Trophoblast cell (in vitro differentiated cells and primary cell): ENCODE data around the gene IDS.
A peak's percentile ranks its signal among the peaks of the same experiment; 100 is the strongest.

Experiments used
- DNase-seq, 2 donors: peaks; one replicate each; pipeline ENCODE4 v3.0.0-alpha.2; 2016
- H2AFZ ChIP-seq: 2 replicates; pipeline ENCODE4 v1.6.1; 2013; ENCODE audit warnings: low read length, moderate library complexity, mild to moderate bottlenecking; ENCODE audit not compliant: insufficient read depth, poor library complexity
- H2AK5ac ChIP-seq: 2 replicates; pipeline ENCODE4 v1.6.1; 2013; ENCODE audit warnings: mild to moderate bottlenecking, low read length
- H2BK120ac ChIP-seq: 2 replicates; pipeline ENCODE4 v1.6.1; 2013; ENCODE audit warnings: low read length, mild to moderate bottlenecking, moderate library complexity; ENCODE audit not compliant: insufficient read depth, poor library complexity
- H2BK12ac ChIP-seq: 2 replicates; pipeline ENCODE4 v1.6.1; 2013; ENCODE audit warnings: mild to moderate bottlenecking, low read length, moderate library complexity
- H2BK5ac ChIP-seq: 2 replicates; pipeline ENCODE4 v1.6.1; 2013; ENCODE audit warnings: low read length, low read depth, moderate library complexity, mild to moderate bottlenecking; ENCODE audit not compliant: poor library complexity
- H3K14ac ChIP-seq: 2 replicates; pipeline ENCODE4 v1.6.1; 2013; ENCODE audit warnings: mild to moderate bottlenecking, low read length
- H3K18ac ChIP-seq: 2 replicates; pipeline ENCODE4 v1.6.1; 2013; ENCODE audit warnings: mild to moderate bottlenecking, low read length
- H3K23ac ChIP-seq: 2 replicates; pipeline ENCODE4 v1.6.1; 2013; ENCODE audit warnings: low read length
- H3K27ac ChIP-seq: 2 replicates; pipeline ENCODE4 v1.5.1; 2013; ENCODE audit warnings: low read depth, mild to moderate bottlenecking, inconsistent platforms, low read length, moderate library complexity
- H3K27me3 ChIP-seq: 2 replicates; pipeline ENCODE4 v1.6.1; 2013; ENCODE audit warnings: inconsistent platforms, mild to moderate bottlenecking, low read length, moderate library complexity; ENCODE audit not compliant: insufficient read depth
- H3K36me3 ChIP-seq, 2 experiments: 1 replicate in 1 of 2; 2 replicates in 1 of 2; pipeline ENCODE4 v1.6.1; 2013; ENCODE audit warnings: low read length in 2 of 2, mild to moderate bottlenecking in 2 of 2, moderate library complexity in 1 of 2; ENCODE audit not compliant: insufficient read depth in 2 of 2, control insufficient read depth in 1 of 2
- H3K4ac ChIP-seq: 2 replicates; pipeline ENCODE4 v1.6.1; 2013; ENCODE audit warnings: low read depth, mild to moderate bottlenecking, low read length, moderate library complexity
- H3K4me1 ChIP-seq, 2 experiments: 1 replicate in 1 of 2; 2 replicates in 1 of 2; pipeline ENCODE4 v1.6.1; 2013; ENCODE audit warnings: low read length in 2 of 2, mild to moderate bottlenecking in 2 of 2, moderate library complexity in 1 of 2; ENCODE audit not compliant: insufficient read depth in 2 of 2, control insufficient read depth in 1 of 2
- H3K4me2 ChIP-seq: 2 replicates; pipeline ENCODE4 v1.6.1; 2013; ENCODE audit warnings: inconsistent platforms, mild to moderate bottlenecking, low read length, moderate library complexity
- H3K4me3 ChIP-seq: 2 replicates; pipeline ENCODE4 v1.5.1; 2013; ENCODE audit warnings: mild to moderate bottlenecking, low read depth, low read length, inconsistent platforms
- H3K79me1 ChIP-seq: one replicate; pipeline ENCODE4 v1.6.1; 2013; ENCODE audit warnings: low read length
- H3K79me2 ChIP-seq: 2 replicates; pipeline ENCODE4 v1.6.1; 2013; ENCODE audit warnings: low read length, mild to moderate bottlenecking; ENCODE audit not compliant: control insufficient read depth, insufficient read depth, poor library complexity
- H3K9ac ChIP-seq: 2 replicates; pipeline ENCODE4 v1.6.1; 2013; ENCODE audit warnings: mild to moderate bottlenecking, low read length
- H3K9me3 ChIP-seq: 2 replicates; pipeline ENCODE4 v1.6.1; 2013; ENCODE audit warnings: low read depth, mild to moderate bottlenecking, control low read depth, inconsistent platforms, low read length; ENCODE audit not compliant: insufficient read depth
- H4K12ac ChIP-seq: 2 replicates; pipeline ENCODE4 v1.6.1; 2013; ENCODE audit warnings: low read depth, mild to moderate bottlenecking, low read length, moderate library complexity
- H4K8ac ChIP-seq: 2 replicates; pipeline ENCODE4 v1.6.1; 2013; ENCODE audit warnings: low read depth, mild to moderate bottlenecking, low read length, moderate library complexity
- H4K91ac ChIP-seq: one replicate; pipeline ENCODE4 v1.6.1; 2013; ENCODE audit warnings: low read depth, mild to moderate bottlenecking, low read length, moderate library complexity
- WGBS: extraction: QIAGEN DNeasy Blood & Tissue Kit; methylation state at CpG from one replicate; pipeline ENCODE4 v1.1.7; 2013; ENCODE audit warnings: missing lambda C conversion rate; ENCODE audit not compliant: insufficient read length, insufficient coverage; ENCODE audit errors: extremely low coverage; 5-methylcytosine and 5-hydroxymethylcytosine counted together

The IDS gene

DNA sequence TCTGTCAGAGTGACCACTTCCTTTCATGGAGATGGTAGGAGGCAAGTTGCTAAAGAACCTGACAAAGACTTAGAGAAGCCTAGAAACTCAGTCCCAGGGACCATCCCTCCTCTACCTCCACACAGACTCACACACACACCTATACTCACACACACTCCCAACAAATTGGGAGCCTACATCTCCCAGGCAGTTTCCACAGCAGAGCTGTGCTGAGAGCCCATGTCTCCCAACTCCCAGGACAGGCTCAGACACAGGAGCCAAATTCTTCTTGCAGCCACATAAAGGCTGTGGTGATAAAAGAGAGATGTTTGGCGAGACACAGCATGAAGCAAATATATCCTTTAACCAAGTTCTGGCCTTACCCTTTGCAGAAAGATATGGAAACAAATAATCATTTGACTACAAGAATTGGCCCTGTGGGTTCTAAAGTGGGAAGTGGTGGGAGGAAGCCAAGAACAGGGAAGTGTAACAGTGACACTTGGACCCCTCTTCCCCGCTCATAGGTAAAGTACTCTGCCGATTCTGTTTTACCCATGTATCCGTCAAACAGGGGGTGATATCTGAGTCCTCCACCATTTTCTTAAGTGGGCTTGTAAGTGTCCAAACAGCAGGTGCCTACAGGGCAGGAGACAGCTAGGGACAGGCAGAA lies 11.0 kb upstream of the IDS start:
- no peak for DNase-seq
- H4K91ac ChIP-seq = no peak overlapping the region
- H2BK5ac ChIP-seq = no peak overlapping the region
- WGBS = no CpG with 5 or more reads among the region's 4 CpGs
- no peak overlapping the region for H3K14ac ChIP-seq
- H3K36me3 ChIP-seq = no peaks in the 10 kb centered on the region
- H3K27me3 ChIP-seq = no peaks in the 10 kb centered on the region
- H4K12ac ChIP-seq = no peak overlapping the region
- H3K79me2 ChIP-seq = no peaks in the 10 kb centered on the region
- H3K9me3 ChIP-seq = no peaks in the 10 kb centered on the region
- H3K23ac ChIP-seq = no peak overlapping the region
- H2AK5ac ChIP-seq = no peak overlapping the region
- no peak overlapping the region for H2AFZ ChIP-seq
- H3K4me2 ChIP-seq = no peak overlapping the region
- no peak overlapping the region for H2BK120ac ChIP-seq
- peaks cover 5 to 10% of the 10 kb centered on the region in 2 experiments for H3K4me1 ChIP-seq
- H3K4me3 ChIP-seq = no peak overlapping the region
- H2BK12ac ChIP-seq = no peak overlapping the region
- H3K4ac ChIP-seq = no peak overlapping the region
- H3K9ac ChIP-seq = no peak overlapping the region
- H3K27ac ChIP-seq = no peak overlapping the region
- no peak overlapping the region for H3K18ac ChIP-seq
- H4K8ac ChIP-seq = no peak overlapping the region
- H3K79me1 ChIP-seq = no peaks in the 10 kb centered on the region

DNA sequence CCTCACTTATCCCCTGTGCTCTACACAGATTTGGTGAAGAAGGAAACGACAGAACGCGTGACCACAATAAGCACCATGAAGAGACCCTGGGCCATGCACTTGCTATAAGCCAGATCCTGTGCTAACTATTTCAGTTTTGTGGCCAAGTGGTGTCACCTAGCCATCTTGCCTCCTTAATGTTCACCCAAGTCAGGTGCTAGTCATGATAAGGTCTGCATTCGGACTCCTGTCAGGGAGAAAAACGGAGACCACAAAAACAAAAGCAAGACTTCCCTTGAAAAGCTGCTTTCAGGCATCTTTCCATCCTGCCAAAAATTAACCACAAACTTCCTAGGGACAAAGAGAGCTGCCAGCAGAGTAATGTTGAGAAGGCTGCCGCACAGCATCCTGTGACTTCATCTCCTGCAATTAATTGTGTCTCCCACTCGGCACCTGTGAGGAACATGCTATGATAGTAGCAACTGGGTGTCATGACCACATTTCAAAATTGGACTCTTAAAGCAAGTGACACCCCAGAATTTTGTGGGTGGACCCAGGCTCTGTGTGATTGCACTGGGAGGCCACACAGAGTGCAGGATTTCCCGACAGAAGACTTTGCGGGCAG lies 8.8 kb upstream of the IDS start:
- WGBS = no CpG with 5 or more reads among the region's 9 CpGs
- Histone ChIP-seq H4K12ac (no peak overlapping the region), H2AK5ac (no peak overlapping the region), H2BK12ac (no peak overlapping the region), H3K36me3 (no peaks in the 10 kb centered on the region), H3K4me1 (peaks cover 10 to 22% of the 10 kb centered on the region in 2 experiments), H2BK5ac (no peak overlapping the region), H3K4me3 (no peak overlapping the region), H3K4ac (no peak overlapping the region), H4K91ac (peak overlapping the region; percentile 6), H2AFZ (no peak overlapping the region), H3K14ac (no peak overlapping the region), H3K4me2 (no peak overlapping the region), H3K9ac (no peak overlapping the region), H4K8ac (no peak overlapping the region), H3K23ac (no peak overlapping the region), H2BK120ac (no peak overlapping the region), H3K79me1 (no peaks in the 10 kb centered on the region), H3K27me3 (no peaks in the 10 kb centered on the region), H3K18ac (no peak overlapping the region), H3K27ac (no peak overlapping the region), H3K9me3 (no peaks in the 10 kb centered on the region), H3K79me2 (no peaks in the 10 kb centered on the region)
- DNase-seq = no peak

DNA sequence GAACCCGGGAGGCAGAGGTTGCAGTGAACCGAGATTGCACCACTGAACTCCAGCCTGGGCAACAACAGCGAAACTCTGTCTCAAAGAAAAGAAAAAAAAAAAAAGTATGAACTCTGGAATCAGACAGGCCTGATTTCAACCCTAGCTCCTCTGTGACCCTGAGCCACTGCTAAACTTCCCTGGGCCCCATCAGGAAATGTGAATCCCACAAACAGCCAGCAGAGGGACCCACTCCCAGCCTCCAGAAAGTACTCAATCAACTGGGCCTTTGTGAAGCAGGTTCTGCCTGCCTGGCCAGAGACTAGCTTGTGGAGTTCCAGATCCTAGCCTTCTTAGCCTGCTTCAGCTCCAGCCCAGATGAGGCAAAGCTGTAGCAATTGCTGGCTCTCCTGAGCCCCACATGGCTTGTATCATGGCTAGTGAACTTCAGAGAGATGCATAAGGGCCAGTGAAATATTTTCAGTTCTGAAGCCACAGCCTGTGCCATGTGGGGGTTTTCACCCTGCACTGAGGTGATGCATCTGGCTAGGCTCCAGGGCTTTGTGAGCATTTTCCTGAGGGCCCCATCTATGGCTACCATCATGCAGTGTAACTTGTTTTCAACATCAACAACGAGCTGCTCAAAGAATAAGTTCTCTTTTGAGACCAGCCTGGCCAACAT lies 7.2 kb upstream of the IDS start:
- H3K18ac ChIP-seq = no peak overlapping the region
- no peak overlapping the region for H3K9ac ChIP-seq
- peak; percentile 61 to 74 for DNase-seq
- peak overlapping the region; percentile 41 for H2BK120ac ChIP-seq
- H3K4me3 ChIP-seq = no peak overlapping the region
- peak overlapping the region; percentile 11 for H4K8ac ChIP-seq
- H4K12ac ChIP-seq = no peak overlapping the region
- WGBS = no CpG with 5 or more reads among the region's 4 CpGs
- peaks cover 10 to 22% of the 10 kb centered on the region in 2 experiments for H3K4me1 ChIP-seq
- H3K4me2 ChIP-seq = no peak overlapping the region
- H3K79me2 ChIP-seq = no peaks in the 10 kb centered on the region
- no peak overlapping the region for H3K23ac ChIP-seq
- H3K14ac ChIP-seq = peak overlapping the region; percentile 51
- H4K91ac ChIP-seq = peak overlapping the region; percentile 28
- H3K36me3 ChIP-seq = no peaks in the 10 kb centered on the region
- H2AK5ac ChIP-seq = no peak overlapping the region
- H3K4ac ChIP-seq = no peak overlapping the region
- H2BK5ac ChIP-seq = peak overlapping the region; percentile 9
- H3K9me3 ChIP-seq = no peaks in the 10 kb centered on the region
- peak overlapping the region; percentile 58 for H3K27ac ChIP-seq
- H3K27me3 ChIP-seq = no peaks in the 10 kb centered on the region
- peak overlapping the region; percentile 76 for H2BK12ac ChIP-seq
- H3K79me1 ChIP-seq = no peaks in the 10 kb centered on the region
- H2AFZ ChIP-seq = no peak overlapping the region

DNA sequence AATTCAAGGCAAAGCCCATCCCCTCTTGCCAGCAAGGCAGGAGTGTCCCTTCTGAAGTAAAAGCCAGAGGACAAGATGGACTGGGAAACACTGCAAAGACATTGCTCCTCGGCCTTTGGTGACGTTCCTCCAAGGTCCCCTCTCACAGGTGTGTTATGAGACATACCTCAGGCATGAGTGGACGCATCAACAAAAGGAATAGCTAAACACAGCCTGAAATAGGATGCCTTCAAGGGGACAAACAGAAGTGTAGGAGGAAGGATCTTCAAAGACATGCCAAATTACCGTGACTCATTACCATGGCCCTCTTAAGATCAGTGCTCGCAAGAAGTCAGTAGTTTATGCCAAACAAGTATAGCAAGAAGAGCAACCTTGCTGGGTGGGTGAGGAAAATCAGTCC lies 6.0 kb upstream of the IDS start:
- Histone ChIP-seq H2BK120ac (no peak overlapping the region), H2AK5ac (no peak overlapping the region), H3K9me3 (no peaks in the 10 kb centered on the region), H2BK12ac (no peak overlapping the region), H4K12ac (no peak overlapping the region), H3K4me1 (peaks cover 10 to 22% of the 10 kb centered on the region in 2 experiments), H4K8ac (no peak overlapping the region), H2BK5ac (no peak overlapping the region), H3K18ac (no peak overlapping the region), H3K36me3 (no peaks in the 10 kb centered on the region), H2AFZ (no peak overlapping the region), H3K4me3 (no peak overlapping the region), H3K14ac (no peak overlapping the region), H3K79me1 (no peaks in the 10 kb centered on the region), H3K27ac (peak overlapping the region; percentile 79), H3K27me3 (no peaks in the 10 kb centered on the region), H3K23ac (no peak overlapping the region), H3K4me2 (peak overlapping the region; percentile 41), H4K91ac (no peak overlapping the region), H3K9ac (no peak overlapping the region), H3K4ac (no peak overlapping the region), H3K79me2 (no peaks in the 10 kb centered on the region)
- WGBS = no CpG with 5 or more reads among the region's 5 CpGs
- peak; percentile 69 to 85 for DNase-seq
